ENCODE data around the gene PIGT. TPM values are rescaled to one million over a fixed set of nuclear protein-coding genes. Genes with fewer than 3 reads are reported as not detected.
A peak's percentile ranks its signal among the peaks of the same experiment; 100 is the strongest.

Gene PIGT
- total and polyA plus RNA-seq, 10 of the 15 experiments (the other 5 are each of a cell fraction or from before 2014, with no cell fraction given) = 18.6 to 66.0 (median 35.3) TPM

GRCh38 chr20:45467861-45468260, 51.9 kb downstream of the PIGT start (continued):
- no peak for TF ChIP-seq PML (IDR thresholded peaks at IDR 0.05; ENCODE audit: low read length)

- H3K4me2 ChIP-seq (ENCODE audit: control insufficient read depth, insufficient read depth) = peak within 1 kb of the TSS; percentile 77
- DNase-seq (ENCODE audit: low read depth, low spot score) = no peak
- peaks cover 7% of the 10 kb centered on the region for H3K4me1 ChIP-seq (ENCODE audit: control insufficient read depth, insufficient read depth, low read length)
- H3K36me3 ChIP-seq (ENCODE audit: control insufficient read depth in 2 of 2, insufficient read depth in 2 of 2, low read length in 1 of 2) = no peaks in the 10 kb centered on the region
- CTCF ChIA-PET = no interaction called here
- TF ChIP-seq MAX (IDR thresholded peaks at IDR 0.05; ENCODE audit: low read depth, low read length) (no peak), ZBED1 (IDR thresholded peaks at IDR 0.05; ENCODE audit: borderline replicate concordance) (no peak), GATAD2B (conservative IDR thresholded peaks at IDR 0.05; ENCODE audit: low read depth) (no peak), RBBP5 (conservative IDR thresholded peaks at IDR 0.05) (no peak), KDM1A (IDR thresholded peaks at IDR 0.05; ENCODE audit: borderline replicate concordance) (no peak), ETV6 (conservative IDR thresholded peaks at IDR 0.05 in 1 of 2, IDR thresholded peaks at IDR 0.05 in 1 of 2; ENCODE audit: borderline replicate concordance in 1 of 2, low read depth in 1 of 2) (no peak), CTCF (IDR thresholded peaks at IDR 0.05 in 2 of 3, conservative IDR thresholded peaks at IDR 0.05 in 1 of 3; ENCODE audit: control insufficient read depth in 2 of 3, extremely low read depth in 1 of 3, insufficient read depth in 1 of 3, low read depth in 3 of 3, low read length in 3 of 3) (no peak), ZNF207 (IDR thresholded peaks at IDR 0.05; ENCODE audit: borderline replicate concordance) (no peak), TBL1XR1 (IDR thresholded peaks at IDR 0.05; ENCODE audit: low read depth, low read length) (no peak), NKRF (conservative IDR thresholded peaks at IDR 0.05) (no peak), BMI1 (IDR thresholded peaks at IDR 0.05; ENCODE audit: borderline replicate concordance) (no peak), FOXK2 (IDR thresholded peaks at IDR 0.05) (no peak), USF2 (IDR thresholded peaks at IDR 0.05; ENCODE audit: borderline replicate concordance, low read depth, low read length) (no peak), MYC (IDR thresholded peaks at IDR 0.05; ENCODE audit: insufficient read depth, insufficient read length, insufficient replicate concordance, low read length, severe bottlenecking) (no peak)
- H3K27ac ChIP-seq (ENCODE audit: control insufficient read depth, insufficient read depth) = no peak within 1 kb of the TSS
- H3K4me3 ChIP-seq = peak within 1 kb of the TSS; percentile 12; the same call in 1 of the 2 replicates
- in situ Hi-C loops (cut with MboI) (no loop called here), intact Hi-C loops (cut with micrococcal nuclease; ENCODE audit: unreplicated experiment) (no loop called here)
- SMC1A ChIA-PET (ENCODE audit: uncharacterized antibody, unreplicated experiment) = no interaction called here
- BruUV-seq (replicated peaks) = no TSS peak
- RAD21 ChIA-PET (ENCODE audit: unreplicated experiment) = interaction anchor here (0.6 kb wide), 1 partner anchor 274 kb away, joined by 4 read pairs; no protein-coding TSS in a partner anchor
- peak; percentile 26; the same call in 2 of the 3 replicates for ATAC-seq
- H4K20me1 ChIP-seq (ENCODE audit: control insufficient read depth, insufficient read depth) = no peaks in the 10 kb centered on the region
- H3K9me3 ChIP-seq (replicated peaks; ENCODE audit: control insufficient read depth, insufficient read depth, low read length) = no peaks in the 10 kb centered on the region
- H3K27me3 ChIP-seq (replicated peaks in 1 of 2; ENCODE audit: control insufficient read depth in 2 of 2, insufficient read depth in 2 of 2, low read length in 1 of 2) = peaks cover 7 to 33% of the 10 kb centered on the region in 2 experiments
- no peak within 1 kb of the TSS; the same call in 1 of the 2 replicates for H2AFZ ChIP-seq (ENCODE audit: control insufficient read depth, low read depth, low read length)
- 32% methylated on average over 44 of the region's 54 CpGs for WGBS (ENCODE audit: insufficient coverage, insufficient replicate concordance, low lambda C conversion rate, missing lambda C conversion rate)
- H3K79me2 ChIP-seq (ENCODE audit: control insufficient read depth, insufficient read depth, low read length) = no peaks in the 10 kb centered on the region
- no peak for FAIRE-seq
- POLR2A ChIA-PET = no interaction called here
- no peak within 1 kb of the TSS for H3K9ac ChIP-seq (ENCODE audit: control insufficient read depth, insufficient read depth, low read length)
Measured at GRCh38 chr20:45469336-45470261, 53.7 kb downstream of the PIGT start, which contains the start of gene WFDC2. Gene WFDC2 (plus strand): TSS chr20:45469753. CDS start chr20:45469782, 29 bp downstream.
